Activated T-cell treated with anti-CD3 and anti-CD28 coated beads, Interleukin-2, amount 50 U/mL, for 4 hours (primary cell): ENCODE data around the gene ASCC3. TPM values are rescaled to one million over a fixed set of nuclear protein-coding genes. Genes with fewer than 3 reads are reported as not detected.

Experiments used
- ATAC-seq, 2 donors: fragments of 200-7000 bp; cut with Tn5 transposase; one replicate each; pipeline ENCODE4 v1.10.0; 2021
- DNase-seq: peaks from one replicate; pipeline ENCODE4 v3.0.0-alpha.2; 2020
- H3K27me3 Mint-ChIP-seq: one replicate; pipeline ENCODE4 v1.8.0; 2021; ENCODE audit warnings: low read depth, mixed read lengths
- H3K36me3 Mint-ChIP-seq: one replicate; pipeline ENCODE4 v1.8.0; 2022; ENCODE audit warnings: mixed read lengths; ENCODE audit not compliant: insufficient read depth
- H3K4me1 Mint-ChIP-seq: one replicate; pipeline ENCODE4 v1.8.0; 2021; ENCODE audit warnings: low read depth, mixed read lengths
- H3K4me3 Mint-ChIP-seq: one replicate; pipeline ENCODE4 v1.8.0; 2021; ENCODE audit warnings: mild to moderate bottlenecking, moderate library complexity, mixed read lengths
- H3K9me3 Mint-ChIP-seq: one replicate; pipeline ENCODE4 v1.8.0; 2021; ENCODE audit warnings: mixed read lengths
- total RNA-seq, 3 donors: library from RNA; stranded (reverse); gene quantifications; one replicate each; pipeline ENCODE4 v1.2.1, GENCODE V29; 2021

Gene ASCC3
- total RNA-seq, 3 donors from 2014 or later, result 59.3 to 72.8 (median 64.1) TPM

DNA sequence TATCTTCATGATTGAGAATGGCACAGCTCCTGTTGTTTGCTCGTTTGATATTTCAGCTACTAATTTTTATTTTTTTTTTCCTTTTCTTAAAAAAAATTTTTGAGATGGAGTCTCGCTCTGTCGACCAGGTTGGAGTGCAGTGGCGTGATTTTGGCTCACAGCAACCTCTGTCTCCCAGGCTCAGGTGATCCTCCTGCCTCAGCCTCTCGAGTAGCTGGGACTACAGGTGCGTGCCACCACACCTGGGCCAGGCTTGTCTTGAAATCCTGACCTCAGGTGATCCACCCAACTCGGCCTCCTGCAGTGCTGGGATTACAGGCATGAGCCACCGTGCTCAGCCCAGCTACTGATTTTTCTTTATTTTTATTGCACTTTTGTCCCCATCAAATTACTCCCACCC lies 266.2 kb downstream of the ASCC3 start:
- Mint-ChIP-seq H3K27me3 (no peaks in the 10 kb centered on the region), H3K36me3 (peaks cover 21% of the 10 kb centered on the region), H3K9me3 (no peaks in the 10 kb centered on the region), H3K4me3 (no peak overlapping the region), H3K4me1 (no peaks in the 10 kb centered on the region)
- no peak for ATAC-seq
- DNase-seq, result no peak

- H3K9me3 Mint-ChIP-seq, result no peaks in the 10 kb centered on the region
- H3K4me3 Mint-ChIP-seq, result no peak overlapping the region
- H3K36me3 Mint-ChIP-seq, result peaks cover 23% of the 10 kb centered on the region
- H3K4me1 Mint-ChIP-seq, result no peaks in the 10 kb centered on the region
- no peak for ATAC-seq
- no peaks in the 10 kb centered on the region for H3K27me3 Mint-ChIP-seq
- DNase-seq, result no peak
Measured at GRCh38 chr6:100614386-100614785, 266.7 kb downstream of the ASCC3 start.

- Mint-ChIP-seq H3K36me3 (peaks cover 23% of the 10 kb centered on the region), H3K27me3 (no peaks in the 10 kb centered on the region), H3K9me3 (no peaks in the 10 kb centered on the region), H3K4me3 (no peak overlapping the region), H3K4me1 (no peaks in the 10 kb centered on the region)
- ATAC-seq (no peak), DNase-seq (no peak)
Measured at GRCh38 chr6:100613656-100614055, 267.5 kb downstream of the ASCC3 start.

GRCh38 chr6:100612094-100612493 lies 269.0 kb downstream of the ASCC3 start:
- DNase-seq, result no peak
- Mint-ChIP-seq H3K9me3 (no peaks in the 10 kb centered on the region), H3K4me1 (no peaks in the 10 kb centered on the region), H3K36me3 (peaks cover 13% of the 10 kb centered on the region), H3K4me3 (no peak overlapping the region), H3K27me3 (no peaks in the 10 kb centered on the region)
- no peak for ATAC-seq

DNA sequence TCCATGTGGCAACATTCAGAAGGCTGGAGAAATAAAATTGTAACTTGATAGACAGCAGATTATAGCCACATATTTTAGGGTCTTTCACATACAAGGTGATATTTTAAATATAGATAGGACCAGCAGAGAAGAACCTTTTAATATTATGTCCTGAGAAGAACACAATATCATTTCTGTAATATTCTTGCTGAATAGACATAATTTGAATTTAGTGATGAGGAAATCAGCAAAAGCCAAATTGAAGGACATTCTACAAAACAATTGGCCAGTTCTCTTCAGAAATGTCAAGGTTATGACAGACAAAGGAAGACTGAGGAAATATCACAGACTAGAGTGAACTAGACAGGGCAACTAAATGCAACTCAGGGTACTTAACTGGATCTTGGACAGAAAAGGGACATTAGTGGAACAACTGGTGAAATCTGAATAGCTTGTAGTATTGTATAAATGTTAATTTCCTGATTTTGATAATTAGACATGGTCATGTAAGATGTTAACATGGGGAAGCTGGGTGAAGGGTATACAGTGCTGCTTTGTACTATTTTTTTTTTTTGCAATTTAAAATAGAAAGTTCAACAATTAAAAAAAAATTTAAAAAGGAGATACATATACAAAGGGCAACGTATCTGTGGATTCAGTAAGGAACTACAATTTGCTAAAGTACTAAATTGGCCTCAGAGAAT lies 281.9 kb downstream of the ASCC3 start:
- H3K9me3 Mint-ChIP-seq, result no peaks in the 10 kb centered on the region
- DNase-seq (no peak), ATAC-seq (no peak)
- H3K4me3 Mint-ChIP-seq, result no peak overlapping the region
- peaks cover 43% of the 10 kb centered on the region for H3K36me3 Mint-ChIP-seq
- H3K4me1 Mint-ChIP-seq, result no peaks in the 10 kb centered on the region
- no peaks in the 10 kb centered on the region for H3K27me3 Mint-ChIP-seq

- peaks cover 31% of the 10 kb centered on the region for H3K36me3 Mint-ChIP-seq
- H3K4me3 Mint-ChIP-seq, result no peak overlapping the region
- H3K9me3 Mint-ChIP-seq, result no peaks in the 10 kb centered on the region
- no peaks in the 10 kb centered on the region for H3K27me3 Mint-ChIP-seq
- no peak for ATAC-seq
- H3K4me1 Mint-ChIP-seq, result no peaks in the 10 kb centered on the region
- no peak for DNase-seq
Measured at GRCh38 chr6:100595456-100595855, 285.7 kb downstream of the ASCC3 start.

DNA sequence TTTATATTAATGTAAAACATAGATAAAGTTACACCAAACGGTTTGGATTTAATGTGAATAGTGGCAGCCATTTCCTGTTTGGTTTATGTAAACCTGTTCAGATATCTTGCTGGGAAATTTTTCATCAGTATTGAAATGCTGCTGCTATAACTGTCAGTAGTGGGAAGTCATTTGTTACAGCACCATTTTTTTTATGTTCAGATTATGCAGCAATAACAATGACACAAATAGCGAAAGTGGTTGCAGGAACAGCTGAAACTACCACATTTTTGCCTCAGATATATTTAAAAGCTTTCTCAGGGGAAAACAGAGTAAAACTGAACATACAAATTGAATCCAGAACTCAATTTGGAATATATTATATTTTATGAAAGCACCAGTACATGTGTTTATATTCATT lies 287.6 kb downstream of the ASCC3 start:
- ATAC-seq (no peak), DNase-seq (no peak)
- no peaks in the 10 kb centered on the region for H3K4me1 Mint-ChIP-seq
- H3K27me3 Mint-ChIP-seq, result no peaks in the 10 kb centered on the region
- no peak overlapping the region for H3K4me3 Mint-ChIP-seq
- H3K9me3 Mint-ChIP-seq, result no peaks in the 10 kb centered on the region
- H3K36me3 Mint-ChIP-seq, result peaks cover 32% of the 10 kb centered on the region

GRCh38 chr6:100592929-100593328 lies 288.2 kb downstream of the ASCC3 start:
- ATAC-seq, result no peak
- Mint-ChIP-seq H3K4me1 (no peaks in the 10 kb centered on the region), H3K4me3 (no peak overlapping the region), H3K9me3 (no peaks in the 10 kb centered on the region), H3K27me3 (no peaks in the 10 kb centered on the region), H3K36me3 (peaks cover 30% of the 10 kb centered on the region)
- DNase-seq, result no peak

GRCh38 chr6:100577425-100577824 lies 303.7 kb downstream of the ASCC3 start:
- DNase-seq (no peak), ATAC-seq (no peak)
- H3K27me3 Mint-ChIP-seq, result no peaks in the 10 kb centered on the region
- peaks cover 8% of the 10 kb centered on the region for H3K4me1 Mint-ChIP-seq
- no peak overlapping the region for H3K4me3 Mint-ChIP-seq
- no peaks in the 10 kb centered on the region for H3K9me3 Mint-ChIP-seq
- peaks cover 15% of the 10 kb centered on the region for H3K36me3 Mint-ChIP-seq

GRCh38 chr6:100575921-100576320 lies 305.2 kb downstream of the ASCC3 start:
- no peak for ATAC-seq
- peaks cover 28% of the 10 kb centered on the region for H3K36me3 Mint-ChIP-seq
- DNase-seq, result no peak
- H3K9me3 Mint-ChIP-seq, result peaks cover 4% of the 10 kb centered on the region
- no peak overlapping the region for H3K4me3 Mint-ChIP-seq
- no peaks in the 10 kb centered on the region for H3K27me3 Mint-ChIP-seq
- H3K4me1 Mint-ChIP-seq, result peaks cover 8% of the 10 kb centered on the region

DNA sequence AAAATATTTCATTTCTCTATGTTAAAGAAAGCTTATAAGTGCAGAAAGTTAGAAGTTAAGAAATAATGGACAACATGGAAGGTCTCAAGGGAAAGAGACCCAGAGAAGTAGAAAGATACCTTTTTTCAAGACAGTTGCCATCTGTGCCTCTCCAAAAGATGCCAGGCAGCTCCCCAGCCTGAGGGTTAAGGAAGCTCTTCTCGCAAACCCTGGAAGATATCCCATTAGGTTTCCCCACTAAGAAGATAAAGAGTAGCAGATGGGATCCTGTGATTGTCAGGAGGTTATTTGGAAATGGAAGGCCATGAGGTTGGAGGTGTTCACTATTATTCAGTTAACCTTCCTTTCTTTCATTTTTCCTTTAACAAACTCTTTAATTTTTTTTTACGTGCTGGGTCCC lies 306.3 kb downstream of the ASCC3 start:
- peaks cover 37% of the 10 kb centered on the region for H3K36me3 Mint-ChIP-seq
- no peak for DNase-seq
- no peak overlapping the region for H3K4me3 Mint-ChIP-seq
- no peak for ATAC-seq
- H3K9me3 Mint-ChIP-seq, result peaks cover 12% of the 10 kb centered on the region
- no peaks in the 10 kb centered on the region for H3K27me3 Mint-ChIP-seq
- H3K4me1 Mint-ChIP-seq, result peaks cover 8% of the 10 kb centered on the region

GRCh38 chr6:100573166-100573565 lies 308.0 kb downstream of the ASCC3 start:
- no peak for ATAC-seq
- Mint-ChIP-seq H3K4me1 (no peaks in the 10 kb centered on the region), H3K9me3 (peaks cover 12% of the 10 kb centered on the region), H3K27me3 (no peaks in the 10 kb centered on the region), H3K4me3 (no peak overlapping the region), H3K36me3 (peaks cover 34% of the 10 kb centered on the region)
- DNase-seq, result no peak

GRCh38 chr6:100568255-100568654 lies 312.9 kb downstream of the ASCC3 start:
- ATAC-seq (no peak), DNase-seq (no peak)
- Mint-ChIP-seq H3K9me3 (peaks cover 12% of the 10 kb centered on the region), H3K36me3 (peaks cover 38% of the 10 kb centered on the region), H3K4me1 (no peaks in the 10 kb centered on the region), H3K4me3 (no peak overlapping the region), H3K27me3 (no peaks in the 10 kb centered on the region)

DNA sequence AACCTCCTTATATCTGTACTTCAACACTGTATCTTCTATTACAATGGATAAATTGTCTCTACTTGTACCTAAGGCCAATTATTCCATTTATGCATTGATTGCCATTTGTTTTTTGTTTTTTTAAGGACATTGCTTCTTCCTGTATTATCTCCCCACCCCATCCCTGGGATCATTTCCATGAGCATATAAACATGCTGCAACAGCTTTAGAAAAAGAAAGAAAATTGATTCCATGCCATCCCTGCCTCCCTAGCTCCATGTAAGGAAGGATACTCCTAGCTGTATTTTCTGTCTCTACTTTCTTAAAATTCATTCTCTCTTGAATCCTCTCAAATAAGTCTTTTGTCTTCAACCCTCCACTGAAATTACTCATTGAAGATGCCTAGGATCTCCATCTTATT lies 314.6 kb downstream of the ASCC3 start:
- no peaks in the 10 kb centered on the region for H3K27me3 Mint-ChIP-seq
- peaks cover 12% of the 10 kb centered on the region for H3K9me3 Mint-ChIP-seq
- ATAC-seq (no peak), DNase-seq (no peak)
- H3K36me3 Mint-ChIP-seq, result peaks cover 27% of the 10 kb centered on the region
- no peak overlapping the region for H3K4me3 Mint-ChIP-seq
- no peaks in the 10 kb centered on the region for H3K4me1 Mint-ChIP-seq

- Mint-ChIP-seq H3K4me3 (no peak overlapping the region), H3K36me3 (peaks cover 18% of the 10 kb centered on the region), H3K4me1 (no peaks in the 10 kb centered on the region), H3K27me3 (no peaks in the 10 kb centered on the region), H3K9me3 (peaks cover 5% of the 10 kb centered on the region)
- DNase-seq, result no peak
- no peak for ATAC-seq
Measured at GRCh38 chr6:100565439-100566104, 315.6 kb downstream of the ASCC3 start.
